ENCODE measurements around the gene RTL1.

DNA sequence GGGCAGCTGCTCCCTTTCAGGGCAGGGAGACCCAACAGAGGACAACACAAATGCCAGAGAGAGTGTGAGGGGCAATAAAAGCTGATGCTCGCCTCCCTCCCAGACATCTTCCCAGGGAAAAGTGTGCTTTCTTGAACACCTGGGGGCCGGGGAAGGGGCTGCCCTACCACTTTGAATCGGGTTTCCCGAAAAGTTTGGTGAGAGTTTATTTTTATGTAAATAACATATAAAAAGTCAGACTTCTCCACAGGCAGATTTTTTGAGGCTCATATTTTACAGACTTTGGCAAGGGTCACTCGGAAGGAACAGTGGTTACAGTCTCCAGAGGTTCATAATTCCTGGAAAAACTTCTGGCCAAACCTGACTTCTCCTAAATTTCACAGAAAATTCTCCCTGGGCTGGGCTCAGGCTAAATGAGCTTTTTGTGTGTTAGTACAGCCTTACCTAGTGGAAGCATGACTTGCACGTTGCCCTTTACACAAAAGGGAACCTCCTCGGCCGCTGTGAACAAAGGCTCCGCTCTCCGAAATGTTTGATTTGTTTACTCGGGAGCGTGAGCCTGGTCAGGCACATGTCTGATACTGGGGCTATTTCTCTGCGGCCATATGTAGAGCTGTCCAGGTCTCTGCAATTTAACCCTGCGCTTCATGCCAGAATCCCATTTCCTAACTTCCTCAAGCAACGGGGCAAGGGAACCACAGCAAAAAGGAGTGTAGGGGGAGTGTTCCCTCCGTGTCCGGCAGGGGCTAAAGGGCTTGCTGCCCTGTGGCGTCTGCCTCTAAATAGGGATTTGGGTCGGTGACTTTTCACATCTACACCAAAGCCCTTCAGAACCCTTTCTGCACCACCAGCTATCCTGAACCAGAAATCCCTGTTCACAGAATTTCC, 3.4 kb downstream of the RTL1 start:
- TF ChIP-seq CTCF (IDR thresholded peaks at IDR 0.05; ENCODE audit: insufficient read depth, low read length), result no peak
- no peak for TF ChIP-seq REST (IDR thresholded peaks at IDR 0.05; ENCODE audit: insufficient replicate concordance, low read depth)

Measured in HL-60 (cell line).